ENCODE data around the gene RAPGEF1.

- TF ChIP-seq, protein P1, sequence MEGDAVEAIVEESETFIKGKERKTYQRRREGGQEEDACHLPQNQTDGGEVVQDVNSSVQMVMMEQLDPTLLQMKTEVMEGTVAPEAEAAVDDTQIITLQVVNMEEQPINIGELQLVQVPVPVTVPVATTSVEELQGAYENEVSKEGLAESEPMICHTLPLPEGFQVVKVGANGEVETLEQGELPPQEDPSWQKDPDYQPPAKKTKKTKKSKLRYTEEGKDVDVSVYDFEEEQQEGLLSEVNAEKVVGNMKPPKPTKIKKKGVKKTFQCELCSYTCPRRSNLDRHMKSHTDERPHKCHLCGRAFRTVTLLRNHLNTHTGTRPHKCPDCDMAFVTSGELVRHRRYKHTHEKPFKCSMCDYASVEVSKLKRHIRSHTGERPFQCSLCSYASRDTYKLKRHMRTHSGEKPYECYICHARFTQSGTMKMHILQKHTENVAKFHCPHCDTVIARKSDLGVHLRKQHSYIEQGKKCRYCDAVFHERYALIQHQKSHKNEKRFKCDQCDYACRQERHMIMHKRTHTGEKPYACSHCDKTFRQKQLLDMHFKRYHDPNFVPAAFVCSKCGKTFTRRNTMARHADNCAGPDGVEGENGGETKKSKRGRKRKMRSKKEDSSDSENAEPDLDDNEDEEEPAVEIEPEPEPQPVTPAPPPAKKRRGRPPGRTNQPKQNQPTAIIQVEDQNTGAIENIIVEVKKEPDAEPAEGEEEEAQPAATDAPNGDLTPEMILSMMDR (IDR thresholded peaks at IDR 0.05), result no peak
- TF ChIP-seq POLR2A (IDR thresholded peaks at IDR 0.05), result no peak
Observed at GRCh38 chr9:131537946-131538345, 201.9 kb downstream of the RAPGEF1 start.
